SH-SY5Y (cell line): ENCODE data around the gene OBSCN.

Experiments used
- GATA2 ChIP-seq: IDR thresholded peaks from 2 replicates; pipeline ENCODE4 v1.6.1; 2011; ENCODE audit warnings: mild to moderate bottlenecking, low read depth, low read length
- GATA3 ChIP-seq: IDR thresholded peaks from 2 replicates; pipeline ENCODE4 v1.6.1; 2011; ENCODE audit warnings: low read depth, mild to moderate bottlenecking, low read length, moderate library complexity

DNA sequence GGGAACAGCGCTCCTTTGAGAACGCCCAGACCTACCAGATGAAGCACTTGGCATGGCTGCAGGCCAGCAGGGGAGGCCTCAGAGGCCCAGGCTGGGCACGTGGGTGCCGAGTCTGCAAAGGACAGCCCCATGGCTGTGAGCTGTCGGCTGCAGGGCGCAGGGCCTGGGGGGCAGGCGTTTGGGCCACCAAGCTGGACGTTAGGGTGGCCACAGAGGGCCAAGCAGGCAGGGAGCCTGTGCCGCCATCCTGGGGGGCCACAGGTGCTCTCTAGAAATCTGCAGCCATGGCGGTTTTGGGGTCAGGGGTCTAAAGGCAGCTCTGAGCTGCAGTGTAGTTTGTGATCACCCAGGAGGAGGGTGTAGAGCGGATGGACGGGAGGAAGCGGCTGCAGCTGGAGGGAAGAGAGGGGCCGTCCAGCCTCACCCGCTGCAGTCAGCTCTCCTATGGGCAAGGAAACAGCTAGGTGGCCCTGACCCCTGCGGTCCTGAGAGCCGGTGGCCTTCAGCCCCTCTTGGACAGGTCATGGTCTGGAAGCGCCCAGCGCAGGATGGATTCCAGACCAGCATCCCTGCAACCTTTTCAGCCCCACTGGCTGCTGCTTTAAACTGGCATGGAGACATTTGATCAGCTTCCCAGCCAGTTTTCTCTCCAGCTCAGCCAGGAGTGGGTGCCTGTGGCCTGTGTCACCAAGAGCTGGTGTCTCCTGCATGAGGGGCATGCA is 31.2 kb upstream of the OBSCN start:
- TF ChIP-seq GATA3, result no peak
- TF ChIP-seq GATA2, result no peak
